Endothelial cell (in vitro differentiated cells): ENCODE data around the gene RAD17. TPM values are rescaled to one million over a fixed set of nuclear protein-coding genes. Genes with fewer than 3 reads are reported as not detected.

ENCODE experiments used
- DNase-seq: peaks from one replicate; pipeline ENCODE4 v3.0.0; 2021; ENCODE audit warnings: low spot score
- H3K27ac Mint-ChIP-seq: one replicate; pipeline ENCODE4 v1.8.0; 2021; ENCODE audit warnings: mixed read lengths, inconsistent platforms; ENCODE audit not compliant: unreplicated experiment
- H3K27me3 Mint-ChIP-seq: one replicate; pipeline ENCODE4 v1.8.0; 2021; ENCODE audit warnings: mild to moderate bottlenecking, moderate library complexity, mixed read lengths, inconsistent platforms; ENCODE audit not compliant: unreplicated experiment
- H3K36me3 Mint-ChIP-seq: one replicate; pipeline ENCODE4 v1.8.0; 2021; ENCODE audit warnings: mild to moderate bottlenecking, low read depth, mixed read lengths, inconsistent platforms; ENCODE audit not compliant: unreplicated experiment
- H3K4me1 Mint-ChIP-seq: one replicate; pipeline ENCODE4 v1.8.0; 2021; ENCODE audit warnings: mild to moderate bottlenecking, mixed read lengths, inconsistent platforms; ENCODE audit not compliant: unreplicated experiment
- H3K4me3 Mint-ChIP-seq: one replicate; pipeline ENCODE4 v1.8.0; 2021; ENCODE audit warnings: mild to moderate bottlenecking, mixed read lengths, inconsistent platforms; ENCODE audit not compliant: unreplicated experiment
- H3K9me3 Mint-ChIP-seq: one replicate; pipeline ENCODE4 v1.8.0; 2021; ENCODE audit warnings: mixed read lengths, inconsistent platforms; ENCODE audit not compliant: unreplicated experiment
- CTCF ChIP-seq: fragments of 200-600 bp; sonication (generic); IDR thresholded peaks from one replicate; pipeline ENCODE4 v1.5.0; 2021; ENCODE audit warnings: antibody characterized with exemption; ENCODE audit not compliant: unreplicated experiment
- total RNA-seq: library from RNA; stranded (reverse); fragmentation: NEBNext Ultra II Directional; extraction: Animal tissue kit (Norgen Biotek cat#: 25700); gene quantifications from one replicate; pipeline ENCODE4 v1.2.1, GENCODE V29; 2021; ENCODE audit not compliant: unreplicated experiment

RAD17 gene
- total RNA-seq, 1 donor from 2014 or later: 23.3 TPM

GRCh38 chr5:69462170-69462569, 92.6 kb downstream of the RAD17 start:
- Mint-ChIP-seq H3K4me3 (no peak overlapping the region), H3K4me1 (no peaks in the 10 kb centered on the region), H3K36me3 (no peaks in the 10 kb centered on the region), H3K9me3 (no peaks in the 10 kb centered on the region), H3K27ac (no peak overlapping the region), H3K27me3 (no peaks in the 10 kb centered on the region)
- no peak for TF ChIP-seq CTCF
- DNase-seq: no peak

Other genes starting within 250 kb of the RAD17 start
- gene CCNB1, start 202.7 kb upstream of the RAD17 start, total RNA-seq: 42.7 TPM
- 13.1 TPM for gene CENPH, start 180.2 kb upstream of the RAD17 start, total RNA-seq
- 21.4 TPM for gene CDK7, start 134.9 kb upstream of the RAD17 start, total RNA-seq
- gene CCDC125, start 37.0 kb upstream of the RAD17 start, total RNA-seq: 4.8 TPM
- 27.1 TPM for gene AK6, start 298 bp upstream of the RAD17 start, total RNA-seq
- 59.4 TPM for gene TAF9, start 298 bp upstream of the RAD17 start, total RNA-seq
- gene MARVELD2, start 45.3 kb downstream of the RAD17 start, total RNA-seq: 6.5 TPM
- gene OCLN, start 123.0 kb downstream of the RAD17 start, total RNA-seq: 26.4 TPM
- 16.7 TPM for gene GTF2H2C, start 190.4 kb downstream of the RAD17 start, total RNA-seq